ENCODE measurements around the gene DLGAP1. TPM values are rescaled to one million over a fixed set of nuclear protein-coding genes. Genes with fewer than 3 reads are reported as not detected.
A peak's percentile ranks its signal among the peaks of the same experiment; 100 is the strongest.
"Not testable (repeated sequence)": the region's sequence is repeated elsewhere in the genome, so short reads cannot be mapped to it uniquely, and the experiment has no call there.

Gene DLGAP1
- total and polyA plus RNA-seq, 2 experiments from 2014 or later = 17.0 to 48.5 TPM

DNA sequence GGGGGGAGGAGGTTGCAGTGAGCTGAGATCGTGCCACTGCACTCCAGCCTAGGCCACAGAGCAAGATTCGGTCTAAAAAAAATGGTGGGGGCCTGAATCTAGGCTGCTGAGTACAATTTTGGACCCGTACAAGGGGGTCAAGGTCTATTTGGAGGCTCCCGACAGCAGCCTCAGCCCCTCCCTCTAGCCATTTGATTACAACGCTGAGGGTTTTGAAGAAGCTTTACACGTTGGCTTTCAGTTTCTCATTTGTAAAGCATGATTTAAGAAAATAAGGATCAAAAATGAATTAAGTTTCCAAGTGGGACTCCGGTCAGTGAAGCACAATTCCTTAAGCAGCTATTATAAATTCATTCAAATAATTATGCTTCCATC is 871.2 kb downstream of the DLGAP1 start:
- DNase-seq (ENCODE audit: low spot score) (no peak), ATAC-seq (no peak)
- Histone ChIP-seq H3K27me3 (ENCODE audit: insufficient read depth) (no peaks in the 10 kb centered on the region), H3K4me3 (no peak overlapping the region), H3K9me2 (ENCODE audit: insufficient read depth) (no peaks in the 10 kb centered on the region), H3K36me3 (ENCODE audit: insufficient read depth) (no peaks in the 10 kb centered on the region), H3K4me1 (ENCODE audit: insufficient read depth) (peaks cover 20% of the 10 kb centered on the region), H3K27ac (ENCODE audit: low read depth) (0 out of 2 replicates have a peak overlapping the region, but pooled peaks have one; percentile 15), H3F3A (replicated peaks; ENCODE audit: low read depth) (peaks cover 6% of the 10 kb centered on the region), H3K79me2 (replicated peaks; ENCODE audit: insufficient read depth) (no peaks in the 10 kb centered on the region), H4K20me1 (replicated peaks; ENCODE audit: insufficient read depth) (no peaks in the 10 kb centered on the region), H2AFZ (no peak overlapping the region), H3K4me2 (no peak overlapping the region)
- TF ChIP-seq EZH2 (IDR thresholded peaks at IDR 0.05; ENCODE audit: low read depth, unreplicated experiment) (no peak), NANOG (IDR thresholded peaks at IDR 0.05; ENCODE audit: borderline replicate concordance) (no peak), CREB1 (CRISPR knock-in tag; IDR thresholded peaks at IDR 0.05; ENCODE audit: low read depth) (no peak), EZH2phosphoT487 (IDR thresholded peaks at IDR 0.05; ENCODE audit: unreplicated experiment) (no peak), STAT1 (IDR thresholded peaks at IDR 0.05; ENCODE audit: unreplicated experiment) (no peak), JUNB (IDR thresholded peaks at IDR 0.05; ENCODE audit: unreplicated experiment) (no peak), ZNF114 (CRISPR knock-in tag; IDR thresholded peaks at IDR 0.05) (no peak), POLR2AphosphoS5 (IDR thresholded peaks at IDR 0.05; ENCODE audit: low read depth) (no peak), ZNF331 (CRISPR knock-in tag; IDR thresholded peaks at IDR 0.05; ENCODE audit: low read depth) (no peak)
- TF ChIP-seq, protein P1, sequence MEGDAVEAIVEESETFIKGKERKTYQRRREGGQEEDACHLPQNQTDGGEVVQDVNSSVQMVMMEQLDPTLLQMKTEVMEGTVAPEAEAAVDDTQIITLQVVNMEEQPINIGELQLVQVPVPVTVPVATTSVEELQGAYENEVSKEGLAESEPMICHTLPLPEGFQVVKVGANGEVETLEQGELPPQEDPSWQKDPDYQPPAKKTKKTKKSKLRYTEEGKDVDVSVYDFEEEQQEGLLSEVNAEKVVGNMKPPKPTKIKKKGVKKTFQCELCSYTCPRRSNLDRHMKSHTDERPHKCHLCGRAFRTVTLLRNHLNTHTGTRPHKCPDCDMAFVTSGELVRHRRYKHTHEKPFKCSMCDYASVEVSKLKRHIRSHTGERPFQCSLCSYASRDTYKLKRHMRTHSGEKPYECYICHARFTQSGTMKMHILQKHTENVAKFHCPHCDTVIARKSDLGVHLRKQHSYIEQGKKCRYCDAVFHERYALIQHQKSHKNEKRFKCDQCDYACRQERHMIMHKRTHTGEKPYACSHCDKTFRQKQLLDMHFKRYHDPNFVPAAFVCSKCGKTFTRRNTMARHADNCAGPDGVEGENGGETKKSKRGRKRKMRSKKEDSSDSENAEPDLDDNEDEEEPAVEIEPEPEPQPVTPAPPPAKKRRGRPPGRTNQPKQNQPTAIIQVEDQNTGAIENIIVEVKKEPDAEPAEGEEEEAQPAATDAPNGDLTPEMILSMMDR (conservative IDR thresholded peaks at IDR 0.05; ENCODE audit: low read depth in 2 of 2) = no peak
- TF ChIP-seq, protein P2, sequence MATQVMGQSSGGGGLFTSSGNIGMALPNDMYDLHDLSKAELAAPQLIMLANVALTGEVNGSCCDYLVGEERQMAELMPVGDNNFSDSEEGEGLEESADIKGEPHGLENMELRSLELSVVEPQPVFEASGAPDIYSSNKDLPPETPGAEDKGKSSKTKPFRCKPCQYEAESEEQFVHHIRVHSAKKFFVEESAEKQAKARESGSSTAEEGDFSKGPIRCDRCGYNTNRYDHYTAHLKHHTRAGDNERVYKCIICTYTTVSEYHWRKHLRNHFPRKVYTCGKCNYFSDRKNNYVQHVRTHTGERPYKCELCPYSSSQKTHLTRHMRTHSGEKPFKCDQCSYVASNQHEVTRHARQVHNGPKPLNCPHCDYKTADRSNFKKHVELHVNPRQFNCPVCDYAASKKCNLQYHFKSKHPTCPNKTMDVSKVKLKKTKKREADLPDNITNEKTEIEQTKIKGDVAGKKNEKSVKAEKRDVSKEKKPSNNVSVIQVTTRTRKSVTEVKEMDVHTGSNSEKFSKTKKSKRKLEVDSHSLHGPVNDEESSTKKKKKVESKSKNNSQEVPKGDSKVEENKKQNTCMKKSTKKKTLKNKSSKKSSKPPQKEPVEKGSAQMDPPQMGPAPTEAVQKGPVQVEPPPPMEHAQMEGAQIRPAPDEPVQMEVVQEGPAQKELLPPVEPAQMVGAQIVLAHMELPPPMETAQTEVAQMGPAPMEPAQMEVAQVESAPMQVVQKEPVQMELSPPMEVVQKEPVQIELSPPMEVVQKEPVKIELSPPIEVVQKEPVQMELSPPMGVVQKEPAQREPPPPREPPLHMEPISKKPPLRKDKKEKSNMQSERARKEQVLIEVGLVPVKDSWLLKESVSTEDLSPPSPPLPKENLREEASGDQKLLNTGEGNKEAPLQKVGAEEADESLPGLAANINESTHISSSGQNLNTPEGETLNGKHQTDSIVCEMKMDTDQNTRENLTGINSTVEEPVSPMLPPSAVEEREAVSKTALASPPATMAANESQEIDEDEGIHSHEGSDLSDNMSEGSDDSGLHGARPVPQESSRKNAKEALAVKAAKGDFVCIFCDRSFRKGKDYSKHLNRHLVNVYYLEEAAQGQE (IDR thresholded peaks at IDR 0.05; ENCODE audit: unreplicated experiment) = no peak
- TF ChIP-seq, protein P3, sequence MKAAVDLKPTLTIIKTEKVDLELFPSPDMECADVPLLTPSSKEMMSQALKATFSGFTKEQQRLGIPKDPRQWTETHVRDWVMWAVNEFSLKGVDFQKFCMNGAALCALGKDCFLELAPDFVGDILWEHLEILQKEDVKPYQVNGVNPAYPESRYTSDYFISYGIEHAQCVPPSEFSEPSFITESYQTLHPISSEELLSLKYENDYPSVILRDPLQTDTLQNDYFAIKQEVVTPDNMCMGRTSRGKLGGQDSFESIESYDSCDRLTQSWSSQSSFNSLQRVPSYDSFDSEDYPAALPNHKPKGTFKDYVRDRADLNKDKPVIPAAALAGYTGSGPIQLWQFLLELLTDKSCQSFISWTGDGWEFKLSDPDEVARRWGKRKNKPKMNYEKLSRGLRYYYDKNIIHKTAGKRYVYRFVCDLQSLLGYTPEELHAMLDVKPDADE (IDR thresholded peaks at IDR 0.05) = no peak
- Mint-ChIP-seq H3K36me3 (ENCODE audit: low read depth) (peaks cover 6% of the 10 kb centered on the region; the same call in 2 of the 3 replicates), H3K9me3 (peaks cover 6% of the 10 kb centered on the region; the same call in 1 of the 3 replicates), H3K27me3 (ENCODE audit: insufficient read depth, low read depth, poor library complexity) (peaks cover 6% of the 10 kb centered on the region), H3K27ac (no peak overlapping the region), H3K4me1 (peaks cover 34% of the 10 kb centered on the region), H3K4me3 (no peak overlapping the region)

DNA sequence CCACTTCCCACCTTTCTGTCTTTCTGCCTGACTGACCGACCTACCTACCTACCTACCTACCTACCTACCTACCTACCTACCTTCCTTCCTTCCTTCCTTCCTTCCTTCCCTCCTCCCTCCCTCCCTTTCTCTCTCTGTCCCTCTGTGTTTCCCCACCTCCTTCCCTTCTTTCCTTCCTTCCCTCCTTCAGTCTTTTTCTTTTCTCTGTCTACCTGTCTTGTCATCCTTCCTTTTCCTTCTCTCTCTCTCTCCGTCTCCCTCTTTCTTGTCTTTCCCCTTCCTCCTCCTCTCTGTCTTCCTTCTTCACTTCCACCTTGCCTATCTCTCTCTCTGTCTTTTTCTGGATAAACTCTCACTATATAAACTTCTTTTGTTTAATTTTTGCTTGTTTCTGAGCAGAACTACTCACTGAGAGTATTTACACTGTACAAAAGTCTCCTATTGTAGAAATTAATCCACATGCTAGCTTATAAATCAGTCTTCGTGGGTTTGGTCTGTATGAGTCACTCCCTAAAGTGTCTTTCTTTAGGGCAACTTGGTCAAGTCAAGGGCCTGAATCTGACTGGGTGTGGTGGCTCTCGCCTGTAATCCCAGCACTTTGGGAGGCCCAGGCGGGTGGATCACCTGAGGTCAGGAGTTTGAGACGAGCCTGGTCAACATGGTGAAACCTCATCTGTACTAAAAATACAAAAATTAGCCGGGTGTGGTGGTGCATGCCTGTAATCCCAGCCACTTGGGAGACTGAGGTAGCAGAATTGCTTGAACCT is 871.8 kb downstream of the DLGAP1 start:
- H2AFZ ChIP-seq; H3K36me3 Mint-ChIP-seq (ENCODE audit: low read depth); H3K36me3 ChIP-seq (ENCODE audit: insufficient read depth); H3K4me2 ChIP-seq; DNase-seq (ENCODE audit: low spot score); H3K4me3 Mint-ChIP-seq; H3K9me2 ChIP-seq (ENCODE audit: insufficient read depth); H3K4me3 ChIP-seq; H3K27me3 ChIP-seq (ENCODE audit: insufficient read depth); H3K27ac Mint-ChIP-seq; ATAC-seq; H3K79me2 ChIP-seq (replicated peaks; ENCODE audit: insufficient read depth); H3K27me3 Mint-ChIP-seq (ENCODE audit: insufficient read depth, low read depth, poor library complexity); H3K9me3 Mint-ChIP-seq; H3F3A ChIP-seq (replicated peaks; ENCODE audit: low read depth); H4K20me1 ChIP-seq (replicated peaks; ENCODE audit: insufficient read depth): not testable (repeated sequence)
- H3K4me1 Mint-ChIP-seq = peaks cover 34% of the 10 kb centered on the region
- peaks cover 20% of the 10 kb centered on the region for H3K4me1 ChIP-seq (ENCODE audit: insufficient read depth)
- H3K27ac ChIP-seq (ENCODE audit: low read depth) = 0 out of 2 replicates have a peak overlapping the region, but pooled peaks have one; percentile 15

Measured in GM23338 (cell line).